Caco-2 (cell line): ENCODE data around the gene TGM3. TPM values are rescaled to one million over a fixed set of nuclear protein-coding genes. Genes with fewer than 3 reads are reported as not detected.

Experiments used
- BruUV-seq: library from RNA; stranded (reverse); fragments of 400-500 nt; replicated peaks from 2 replicates; lab custom pipeline; 2021; lab: Mats Ljungman, UMichigan
- CTCF ChIA-PET: fragments of 300-600 bp; sonication (Branson Sonifier 250); formaldehyde crosslinking; loops from one replicate; lab custom pipeline; 2022; ENCODE audit warnings: antibody characterized with exemption; lab: Charles Lee
- POLR2A ChIA-PET: fragments of 300-600 bp; sonication (Branson Sonifier 250); formaldehyde crosslinking; loops from one replicate; lab custom pipeline; 2022; ENCODE audit warnings: antibody characterized with exemption; lab: Charles Lee
- DNase-seq, 2 experiments: peaks; one replicate each; pipeline versions ENCODE4 v3.0.0 to v3.0.0-alpha.2; 2020 to 2022
- H3K27me3 ChIP-seq: replicated peaks from 2 replicates; pipeline ENCODE4 v1.6.0; 2011; ENCODE audit warnings: low read length; ENCODE audit not compliant: control insufficient read depth, insufficient read depth
- H3K36me3 ChIP-seq: 2 replicates; pipeline ENCODE4 v1.5.1; 2011; ENCODE audit warnings: low read length; ENCODE audit not compliant: control insufficient read depth, insufficient read depth
- H3K4me1 ChIP-seq: fragments of 250-450 bp; sonication (Bioruptor Pico); 2 replicates; pipeline ENCODE4 v1.5.1; 2020; ENCODE audit warnings: mild to moderate bottlenecking
- H3K4me3 ChIP-seq: 2 replicates; pipeline ENCODE4 v1.5.1; 2011; ENCODE audit warnings: low read depth, mild to moderate bottlenecking, control low read depth, low read length
- H3K9me3 ChIP-seq: fragments of 250-450 bp; sonication (Bioruptor Pico); 2 replicates; pipeline ENCODE4 v1.5.1; 2020; ENCODE audit warnings: mild to moderate bottlenecking, moderate library complexity
- H3K27ac Mint-ChIP-seq: one replicate; pipeline ENCODE4 v1.8.0; 2022; ENCODE audit warnings: mixed read lengths; ENCODE audit not compliant: unreplicated experiment
- H3K27me3 Mint-ChIP-seq: one replicate; pipeline ENCODE4 v1.8.0; 2022; ENCODE audit warnings: mixed read lengths; ENCODE audit not compliant: insufficient read depth, unreplicated experiment
- H3K36me3 Mint-ChIP-seq: one replicate; pipeline ENCODE4 v1.8.0; 2022; ENCODE audit warnings: mild to moderate bottlenecking, mixed read lengths; ENCODE audit not compliant: insufficient read depth, unreplicated experiment
- H3K4me1 Mint-ChIP-seq: one replicate; pipeline ENCODE4 v1.8.0; 2022; ENCODE audit warnings: low read depth, mixed read lengths; ENCODE audit not compliant: unreplicated experiment
- H3K4me3 Mint-ChIP-seq: one replicate; pipeline ENCODE4 v1.8.0; 2022; ENCODE audit warnings: mild to moderate bottlenecking, moderate library complexity, mixed read lengths; ENCODE audit not compliant: unreplicated experiment
- H3K9me3 Mint-ChIP-seq: one replicate; pipeline ENCODE4 v1.8.0; 2022; ENCODE audit warnings: mixed read lengths; ENCODE audit not compliant: unreplicated experiment
- intact Hi-C: fragments of 100-400 bp; cut with micrococcal nuclease; formaldehyde crosslinking; loops from one replicate; pipeline ENCODE4 v1.10.0; 2022; ENCODE audit not compliant: unreplicated experiment
- total RNA-seq: library from RNA; stranded (reverse); gene quantifications from 2 replicates; pipeline ENCODE4 v1.2.3, GENCODE V29; 2022
- TF ChIP-seq, protein P1 (sequence below), 2 experiments: fragments of 200-600 bp in 1 of 2; IDR thresholded peaks; 1 replicate in 1 of 2; 2 replicates in 1 of 2; pipeline versions ENCODE4 v1.5.1 to v1.8.0; 2011 to 2022; ENCODE audit warnings: antibody characterized with exemption in 1 of 2, control low read depth in 1 of 2, inconsistent platforms in 1 of 2, low read depth in 1 of 2, low read length in 1 of 2, mild to moderate bottlenecking in 1 of 2, moderate library complexity in 1 of 2; ENCODE audit not compliant: insufficient read depth in 1 of 2, severe bottlenecking in 1 of 2, unreplicated experiment in 1 of 2

TGM3 gene
- total RNA-seq, 1 experiment from 2014 or later, result 0.20 TPM

DNA sequence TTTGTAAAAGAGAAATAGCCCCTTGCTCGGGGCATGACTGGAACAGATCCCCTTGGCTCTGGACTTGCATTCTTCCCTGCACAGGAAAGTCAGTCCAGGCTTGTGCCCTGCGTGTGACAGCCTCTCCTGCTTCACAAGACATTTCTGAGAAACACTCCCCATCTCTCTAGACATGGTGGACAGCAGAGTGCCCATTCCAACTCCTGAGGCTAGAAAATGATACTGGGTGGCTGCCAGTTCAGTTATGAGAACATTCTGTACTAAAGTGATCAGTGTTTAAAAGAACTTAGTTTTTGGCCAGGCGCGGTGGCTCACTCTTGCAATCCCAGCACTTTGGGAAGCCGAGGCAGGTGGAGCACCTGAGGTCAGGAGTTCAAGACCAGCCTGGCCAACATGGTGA, 41.3 kb downstream of the TGM3 start:
- Histone ChIP-seq H3K27me3 (no peaks in the 10 kb centered on the region), H3K4me3 (no peak overlapping the region), H3K4me1 (no peaks in the 10 kb centered on the region), H3K9me3 (no peaks in the 10 kb centered on the region), H3K36me3 (no peaks in the 10 kb centered on the region)
- TF ChIP-seq, protein P1, sequence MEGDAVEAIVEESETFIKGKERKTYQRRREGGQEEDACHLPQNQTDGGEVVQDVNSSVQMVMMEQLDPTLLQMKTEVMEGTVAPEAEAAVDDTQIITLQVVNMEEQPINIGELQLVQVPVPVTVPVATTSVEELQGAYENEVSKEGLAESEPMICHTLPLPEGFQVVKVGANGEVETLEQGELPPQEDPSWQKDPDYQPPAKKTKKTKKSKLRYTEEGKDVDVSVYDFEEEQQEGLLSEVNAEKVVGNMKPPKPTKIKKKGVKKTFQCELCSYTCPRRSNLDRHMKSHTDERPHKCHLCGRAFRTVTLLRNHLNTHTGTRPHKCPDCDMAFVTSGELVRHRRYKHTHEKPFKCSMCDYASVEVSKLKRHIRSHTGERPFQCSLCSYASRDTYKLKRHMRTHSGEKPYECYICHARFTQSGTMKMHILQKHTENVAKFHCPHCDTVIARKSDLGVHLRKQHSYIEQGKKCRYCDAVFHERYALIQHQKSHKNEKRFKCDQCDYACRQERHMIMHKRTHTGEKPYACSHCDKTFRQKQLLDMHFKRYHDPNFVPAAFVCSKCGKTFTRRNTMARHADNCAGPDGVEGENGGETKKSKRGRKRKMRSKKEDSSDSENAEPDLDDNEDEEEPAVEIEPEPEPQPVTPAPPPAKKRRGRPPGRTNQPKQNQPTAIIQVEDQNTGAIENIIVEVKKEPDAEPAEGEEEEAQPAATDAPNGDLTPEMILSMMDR (IDR thresholded peaks at IDR 0.05; ENCODE audit: insufficient read depth in 1 of 2, low read depth in 1 of 2, low read length in 1 of 2, severe bottlenecking in 1 of 2, unreplicated experiment in 1 of 2), result no peak
- no TSS peak for BruUV-seq
- Mint-ChIP-seq H3K4me3 (no peak overlapping the region), H3K27ac (no peak overlapping the region), H3K9me3 (no peaks in the 10 kb centered on the region), H3K27me3 (peaks cover 9% of the 10 kb centered on the region), H3K4me1 (no peaks in the 10 kb centered on the region), H3K36me3 (no peaks in the 10 kb centered on the region)
- ChIA-PET CTCF (no interaction called here), POLR2A (no interaction called here)
- DNase-seq, result no peak
- intact Hi-C loops, result no loop called here

GRCh38 chr20:2338411-2339066, 42.7 kb downstream of the TGM3 start:
- H3K9me3 Mint-ChIP-seq, result no peaks in the 10 kb centered on the region
- Histone ChIP-seq H3K27me3 (no peaks in the 10 kb centered on the region), H3K9me3 (no peaks in the 10 kb centered on the region), H3K36me3 (no peaks in the 10 kb centered on the region), H3K4me1 (no peaks in the 10 kb centered on the region), H3K4me3 (no peak overlapping the region)
- ChIA-PET POLR2A (no interaction called here), CTCF (no interaction called here)
- no peak overlapping the region for H3K27ac Mint-ChIP-seq
- no peak for DNase-seq
- TF ChIP-seq, protein P1 (IDR thresholded peaks at IDR 0.05; ENCODE audit: insufficient read depth in 1 of 2, low read depth in 1 of 2, low read length in 1 of 2, severe bottlenecking in 1 of 2, unreplicated experiment in 1 of 2), result no peak
- peaks cover 14% of the 10 kb centered on the region for H3K27me3 Mint-ChIP-seq
- BruUV-seq, result no TSS peak
- no peaks in the 10 kb centered on the region for H3K4me1 Mint-ChIP-seq
- H3K4me3 Mint-ChIP-seq, result no peak overlapping the region
- intact Hi-C loops, result no loop called here
- H3K36me3 Mint-ChIP-seq, result no peaks in the 10 kb centered on the region

DNA sequence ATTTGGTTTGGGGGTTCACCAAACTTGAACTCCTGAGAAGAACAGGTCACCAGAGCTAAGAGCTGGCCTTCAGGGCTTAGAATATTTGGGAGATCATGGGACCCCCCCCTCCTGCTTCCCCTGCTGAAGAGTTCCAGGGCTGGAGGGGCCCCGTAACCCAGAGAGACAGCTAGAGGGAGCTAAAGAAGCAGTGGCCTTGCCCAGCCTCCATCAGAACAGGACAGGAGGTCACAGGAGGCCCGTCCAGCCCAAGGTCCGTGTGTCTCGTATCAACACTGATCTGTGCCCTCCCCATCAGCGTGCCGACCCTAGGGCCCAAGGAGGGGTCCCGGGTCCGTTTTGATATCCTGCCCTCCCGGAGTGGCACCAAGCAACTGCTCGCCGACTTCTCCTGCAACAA, 44.3 kb downstream of the TGM3 start:
- H3K9me3 Mint-ChIP-seq, result no peaks in the 10 kb centered on the region
- Histone ChIP-seq H3K9me3 (no peaks in the 10 kb centered on the region), H3K4me1 (no peaks in the 10 kb centered on the region), H3K4me3 (no peak overlapping the region), H3K36me3 (no peaks in the 10 kb centered on the region), H3K27me3 (no peaks in the 10 kb centered on the region)
- no peaks in the 10 kb centered on the region for H3K36me3 Mint-ChIP-seq
- no peak for DNase-seq
- BruUV-seq, result no TSS peak
- H3K27me3 Mint-ChIP-seq, result peaks cover 9% of the 10 kb centered on the region
- no peak overlapping the region for H3K27ac Mint-ChIP-seq
- TF ChIP-seq, protein P1 (IDR thresholded peaks at IDR 0.05; ENCODE audit: insufficient read depth in 1 of 2, low read depth in 1 of 2, low read length in 1 of 2, severe bottlenecking in 1 of 2, unreplicated experiment in 1 of 2), result peak in 1 of 2 experiments; percentile 3
- no peaks in the 10 kb centered on the region for H3K4me1 Mint-ChIP-seq
- ChIA-PET CTCF (no interaction called here), POLR2A (no interaction called here)
- intact Hi-C loops, result no loop called here
- H3K4me3 Mint-ChIP-seq, result no peak overlapping the region
